ENCODE data around the gene LYPD4.

The LYPD4 gene

GRCh38 chr19:41879670-41880328 lies 35.3 kb upstream of the LYPD4 start:
- H3K9me2 ChIP-seq (ENCODE audit: low read depth, low read length), result no peaks in the 10 kb centered on the region
- peaks cover 36% of the 10 kb centered on the region for H3K36me3 ChIP-seq (ENCODE audit: insufficient read depth, low read length)
- H3K4me1 ChIP-seq (ENCODE audit: insufficient read depth, low read length, severe bottlenecking), result peaks cover 74% of the 10 kb centered on the region
- no peaks in the 10 kb centered on the region for H3K27me3 ChIP-seq (ENCODE audit: insufficient read depth, low read length)
- peak overlapping the region; percentile 85 for H3K4me3 ChIP-seq (ENCODE audit: low read depth, low read length, poor library complexity, severe bottlenecking)
- H3K4me2 ChIP-seq (ENCODE audit: low read length), result peak overlapping the region; percentile 90
- no peaks in the 10 kb centered on the region for H4K20me1 ChIP-seq (ENCODE audit: insufficient read depth, low read length)
- peaks cover 16% of the 10 kb centered on the region for H3K79me2 ChIP-seq (ENCODE audit: insufficient read depth, low read length)
- H3K9ac ChIP-seq (ENCODE audit: low read length), result peak overlapping the region; percentile 98
- no peaks in the 10 kb centered on the region for H3K9me3 ChIP-seq (ENCODE audit: low read length)
- H2AFZ ChIP-seq (ENCODE audit: low read length), result no peak overlapping the region
- H3K27ac ChIP-seq (ENCODE audit: low read depth, low read length, poor library complexity, severe bottlenecking), result peak overlapping the region; percentile 100
- TF ChIP-seq, protein P1, sequence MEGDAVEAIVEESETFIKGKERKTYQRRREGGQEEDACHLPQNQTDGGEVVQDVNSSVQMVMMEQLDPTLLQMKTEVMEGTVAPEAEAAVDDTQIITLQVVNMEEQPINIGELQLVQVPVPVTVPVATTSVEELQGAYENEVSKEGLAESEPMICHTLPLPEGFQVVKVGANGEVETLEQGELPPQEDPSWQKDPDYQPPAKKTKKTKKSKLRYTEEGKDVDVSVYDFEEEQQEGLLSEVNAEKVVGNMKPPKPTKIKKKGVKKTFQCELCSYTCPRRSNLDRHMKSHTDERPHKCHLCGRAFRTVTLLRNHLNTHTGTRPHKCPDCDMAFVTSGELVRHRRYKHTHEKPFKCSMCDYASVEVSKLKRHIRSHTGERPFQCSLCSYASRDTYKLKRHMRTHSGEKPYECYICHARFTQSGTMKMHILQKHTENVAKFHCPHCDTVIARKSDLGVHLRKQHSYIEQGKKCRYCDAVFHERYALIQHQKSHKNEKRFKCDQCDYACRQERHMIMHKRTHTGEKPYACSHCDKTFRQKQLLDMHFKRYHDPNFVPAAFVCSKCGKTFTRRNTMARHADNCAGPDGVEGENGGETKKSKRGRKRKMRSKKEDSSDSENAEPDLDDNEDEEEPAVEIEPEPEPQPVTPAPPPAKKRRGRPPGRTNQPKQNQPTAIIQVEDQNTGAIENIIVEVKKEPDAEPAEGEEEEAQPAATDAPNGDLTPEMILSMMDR (IDR thresholded peaks at IDR 0.05; ENCODE audit: low read length), result no peak
- TF ChIP-seq EZH2 (IDR thresholded peaks at IDR 0.05; ENCODE audit: borderline replicate concordance, low read length), result no peak
- peaks cover 17% of the 10 kb centered on the region for H3F3A ChIP-seq (ENCODE audit: insufficient read depth, low read length)

DNA sequence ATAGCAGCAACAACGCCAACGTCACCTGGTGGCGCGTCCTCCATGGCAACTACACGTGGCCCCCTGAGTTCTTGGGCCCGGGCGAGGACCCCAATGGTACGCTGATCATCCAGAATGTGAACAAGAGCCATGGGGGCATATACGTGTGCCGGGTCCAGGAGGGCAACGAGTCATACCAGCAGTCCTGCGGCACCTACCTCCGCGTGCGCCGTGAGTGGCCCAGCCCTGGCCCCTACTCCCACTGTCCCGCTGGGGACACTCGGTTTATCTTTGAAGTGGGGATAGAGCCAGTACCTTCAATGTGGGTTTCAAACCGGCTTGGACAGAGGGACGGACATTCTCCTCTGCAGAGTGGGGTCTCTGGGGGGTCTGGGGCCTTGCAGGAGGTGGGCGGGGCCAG lies 34.6 kb upstream of the LYPD4 start:
- Histone ChIP-seq H3F3A (ENCODE audit: insufficient read depth, low read length) (peaks cover 17% of the 10 kb centered on the region), H3K36me3 (ENCODE audit: insufficient read depth, low read length) (peaks cover 36% of the 10 kb centered on the region), H3K27me3 (ENCODE audit: insufficient read depth, low read length) (no peaks in the 10 kb centered on the region), H3K4me1 (ENCODE audit: insufficient read depth, low read length, severe bottlenecking) (peaks cover 79% of the 10 kb centered on the region), H3K4me3 (ENCODE audit: low read depth, low read length, poor library complexity, severe bottlenecking) (peak overlapping the region; percentile 85), H3K27ac (ENCODE audit: low read depth, low read length, poor library complexity, severe bottlenecking) (peak overlapping the region; percentile 100), H3K9me2 (ENCODE audit: low read depth, low read length) (no peaks in the 10 kb centered on the region), H3K9ac (ENCODE audit: low read length) (peak overlapping the region; percentile 98), H3K9me3 (ENCODE audit: low read length) (no peaks in the 10 kb centered on the region), H4K20me1 (ENCODE audit: insufficient read depth, low read length) (no peaks in the 10 kb centered on the region), H3K79me2 (ENCODE audit: insufficient read depth, low read length) (peaks cover 11% of the 10 kb centered on the region), H3K4me2 (ENCODE audit: low read length) (peak overlapping the region; percentile 90), H2AFZ (ENCODE audit: low read length) (no peak overlapping the region)
- no peak for TF ChIP-seq EZH2 (IDR thresholded peaks at IDR 0.05; ENCODE audit: borderline replicate concordance, low read length)
- TF ChIP-seq, protein P1 (IDR thresholded peaks at IDR 0.05; ENCODE audit: low read length), result no peak

DNA sequence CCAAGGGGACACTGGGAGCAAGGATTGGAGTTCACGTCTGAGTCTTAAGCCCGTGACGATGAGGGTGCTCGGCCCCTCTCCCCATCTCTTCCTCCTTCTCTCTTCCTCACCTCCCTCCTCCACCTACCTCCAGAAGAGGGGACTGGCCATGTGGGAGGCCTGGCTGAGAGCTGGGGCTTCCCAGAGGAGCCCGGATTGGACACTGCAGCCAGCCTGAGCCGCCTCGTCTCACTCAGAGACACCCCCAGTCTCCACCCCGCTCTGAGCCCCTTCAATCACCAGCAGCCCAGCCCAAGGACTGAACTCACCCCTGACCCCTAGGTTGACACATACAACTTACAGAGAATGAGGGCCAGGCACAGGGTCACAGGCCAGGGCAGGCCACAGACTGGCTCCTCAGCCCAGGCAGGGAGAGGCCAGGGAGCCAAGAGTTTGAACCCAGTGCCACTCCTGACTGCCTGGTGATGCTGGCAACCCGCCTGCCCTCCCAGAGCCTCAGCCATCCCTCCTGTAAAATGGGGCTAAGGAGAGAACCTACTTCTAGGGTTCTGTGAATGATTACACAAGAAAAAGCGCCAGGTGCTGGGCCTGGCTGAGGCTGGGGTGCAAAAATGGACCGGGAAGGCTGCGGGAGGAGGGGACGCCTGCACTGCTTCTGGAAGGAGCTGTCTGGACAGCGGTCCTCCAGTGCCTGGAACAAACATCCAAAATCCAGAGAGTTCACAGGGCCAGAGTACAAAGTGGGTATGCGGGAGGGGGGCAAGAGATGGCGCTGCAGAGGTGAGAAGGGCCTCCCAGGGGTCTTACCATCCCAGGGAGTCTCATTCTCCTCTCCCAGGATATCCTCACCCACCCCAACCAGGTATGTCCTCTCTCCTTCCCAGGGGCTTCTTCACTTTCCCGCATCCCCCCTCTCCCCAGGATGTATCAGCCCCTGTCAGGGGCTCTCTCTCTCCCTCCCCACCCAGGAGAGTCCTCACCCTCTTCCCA lies 33.7 kb upstream of the LYPD4 start:
- H2AFZ ChIP-seq (ENCODE audit: low read length), result no peak overlapping the region
- peaks cover 11% of the 10 kb centered on the region for H3K79me2 ChIP-seq (ENCODE audit: insufficient read depth, low read length)
- peak overlapping the region; percentile 98 for H3K9ac ChIP-seq (ENCODE audit: low read length)
- H3K4me1 ChIP-seq (ENCODE audit: insufficient read depth, low read length, severe bottlenecking), result peaks cover 82% of the 10 kb centered on the region
- no peaks in the 10 kb centered on the region for H4K20me1 ChIP-seq (ENCODE audit: insufficient read depth, low read length)
- H3F3A ChIP-seq (ENCODE audit: insufficient read depth, low read length), result peaks cover 17% of the 10 kb centered on the region
- H3K9me2 ChIP-seq (ENCODE audit: low read depth, low read length), result no peaks in the 10 kb centered on the region
- no peaks in the 10 kb centered on the region for H3K9me3 ChIP-seq (ENCODE audit: low read length)
- no peaks in the 10 kb centered on the region for H3K27me3 ChIP-seq (ENCODE audit: insufficient read depth, low read length)
- H3K4me2 ChIP-seq (ENCODE audit: low read length), result peak overlapping the region; percentile 90
- no peak for TF ChIP-seq EZH2 (IDR thresholded peaks at IDR 0.05; ENCODE audit: borderline replicate concordance, low read length)
- TF ChIP-seq, protein P1 (IDR thresholded peaks at IDR 0.05; ENCODE audit: low read length), result peak; percentile 28; the same call in 1 of the 2 replicates
- peaks cover 36% of the 10 kb centered on the region for H3K36me3 ChIP-seq (ENCODE audit: insufficient read depth, low read length)
- peak overlapping the region; percentile 85 for H3K4me3 ChIP-seq (ENCODE audit: low read depth, low read length, poor library complexity, severe bottlenecking)
- peak overlapping the region; percentile 100 for H3K27ac ChIP-seq (ENCODE audit: low read depth, low read length, poor library complexity, severe bottlenecking)

Measured in OCI-LY1 (cell line).